Measurements from ENCODE around the gene DNAJB1.
"Not testable (repeated sequence)": the region's sequence is repeated elsewhere in the genome, so short reads cannot be mapped to it uniquely, and the experiment has no call there.

The DNAJB1 gene

GRCh38 chr19:14520543-14520942 is 2.3 kb upstream of the DNAJB1 start:
- no peak for DNase-seq (ENCODE audit: low spot score)

GRCh38 chr19:14519860-14520407 is 1.7 kb upstream of the DNAJB1 start:
- DNase-seq (ENCODE audit: low spot score): no peak

- DNase-seq (ENCODE audit: low spot score): no peak
Measured at GRCh38 chr19:14519245-14519859, 1.2 kb upstream of the DNAJB1 start.

GRCh38 chr19:14517446-14517839 is 754 bp downstream of the DNAJB1 start:
- no peak for DNase-seq (ENCODE audit: low spot score)

- DNase-seq (ENCODE audit: low spot score): no peak
Measured at GRCh38 chr19:14516746-14517438, 1.3 kb downstream of the DNAJB1 start.

- DNase-seq (ENCODE audit: low spot score): no peak
Measured at GRCh38 chr19:14516048-14516534, 2.1 kb downstream of the DNAJB1 start.

- DNase-seq (ENCODE audit: low spot score): no peak
Measured at GRCh38 chr19:14515501-14516047, 2.6 kb downstream of the DNAJB1 start.

- no peak for DNase-seq (ENCODE audit: low spot score)
Measured at GRCh38 chr19:14514215-14514863, 3.9 kb downstream of the DNAJB1 start.

- no peak for DNase-seq (ENCODE audit: low spot score)
Measured at GRCh38 chr19:14512406-14512961, 5.7 kb downstream of the DNAJB1 start.

- no peak for DNase-seq (ENCODE audit: low spot score)
Measured at GRCh38 chr19:14511229-14511593, 7.0 kb downstream of the DNAJB1 start.

- no peak for DNase-seq (ENCODE audit: low spot score)
Measured at GRCh38 chr19:14510311-14511228, 7.6 kb downstream of the DNAJB1 start.

- DNase-seq (ENCODE audit: low spot score): peak; percentile 8
Measured at GRCh38 chr19:14507704-14508542, 10.3 kb downstream of the DNAJB1 start.

- peak; percentile 58 for DNase-seq (ENCODE audit: low spot score)
Measured at GRCh38 chr19:14505488-14506239, 12.5 kb downstream of the DNAJB1 start.

GRCh38 chr19:14504575-14504974 is 13.6 kb downstream of the DNAJB1 start:
- not testable (repeated sequence) for DNase-seq (ENCODE audit: low spot score)

- no peak for DNase-seq (ENCODE audit: low spot score)
Measured at GRCh38 chr19:14503285-14503684, 14.9 kb downstream of the DNAJB1 start.

GRCh38 chr19:14502334-14503092 is 15.7 kb downstream of the DNAJB1 start:
- DNase-seq (ENCODE audit: low spot score): no peak

GRCh38 chr19:14497228-14497921 is 20.8 kb downstream of the DNAJB1 start:
- DNase-seq (ENCODE audit: low spot score): peak; percentile 48

- DNase-seq (ENCODE audit: low spot score): no peak
Measured at GRCh38 chr19:14496834-14497227, 21.4 kb downstream of the DNAJB1 start.

Measured in GM03348 (cell line).